Osteocyte (in vitro differentiated cells): ENCODE measurements around the gene SMIM44. TPM values are rescaled to one million over a fixed set of nuclear protein-coding genes. Genes with fewer than 3 reads are reported as not detected.

ENCODE experiments used
- DNase-seq: peaks from one replicate; pipeline ENCODE4 v3.0.0; 2021; ENCODE audit warnings: mixed read lengths; ENCODE audit not compliant: unreplicated experiment; ENCODE audit errors: extremely low spot score
- H3K27ac Mint-ChIP-seq: one replicate; pipeline ENCODE4 v1.8.0; 2021; ENCODE audit warnings: mild to moderate bottlenecking, mixed read lengths; ENCODE audit not compliant: unreplicated experiment
- H3K27me3 Mint-ChIP-seq: one replicate; pipeline ENCODE4 v1.8.0; 2021; ENCODE audit warnings: mixed read lengths; ENCODE audit not compliant: unreplicated experiment
- H3K36me3 Mint-ChIP-seq: one replicate; pipeline ENCODE4 v1.8.0; 2021; ENCODE audit warnings: mixed read lengths; ENCODE audit not compliant: unreplicated experiment
- H3K4me1 Mint-ChIP-seq: one replicate; pipeline ENCODE4 v1.8.0; 2021; ENCODE audit warnings: mixed read lengths; ENCODE audit not compliant: unreplicated experiment
- H3K4me3 Mint-ChIP-seq: one replicate; pipeline ENCODE4 v1.8.0; 2021; ENCODE audit warnings: mild to moderate bottlenecking, moderate library complexity, mixed read lengths; ENCODE audit not compliant: unreplicated experiment
- H3K9me3 Mint-ChIP-seq: one replicate; pipeline ENCODE4 v1.8.0; 2021; ENCODE audit warnings: mixed read lengths; ENCODE audit not compliant: unreplicated experiment
- total RNA-seq: library from RNA; stranded (reverse); gene quantifications from 2 replicates; pipeline ENCODE4 v1.2.1, GENCODE V29; 2021
- TF ChIP-seq, protein P1 (sequence below): fragments of 200-600 bp; sonication (generic); IDR thresholded peaks from 2 replicates; pipeline ENCODE4 v1.5.0; 2021; ENCODE audit warnings: antibody characterized with exemption, mild to moderate bottlenecking, moderate library complexity

SMIM44 gene
- total RNA-seq, 1 donor from 2014 or later, result not detected

DNA sequence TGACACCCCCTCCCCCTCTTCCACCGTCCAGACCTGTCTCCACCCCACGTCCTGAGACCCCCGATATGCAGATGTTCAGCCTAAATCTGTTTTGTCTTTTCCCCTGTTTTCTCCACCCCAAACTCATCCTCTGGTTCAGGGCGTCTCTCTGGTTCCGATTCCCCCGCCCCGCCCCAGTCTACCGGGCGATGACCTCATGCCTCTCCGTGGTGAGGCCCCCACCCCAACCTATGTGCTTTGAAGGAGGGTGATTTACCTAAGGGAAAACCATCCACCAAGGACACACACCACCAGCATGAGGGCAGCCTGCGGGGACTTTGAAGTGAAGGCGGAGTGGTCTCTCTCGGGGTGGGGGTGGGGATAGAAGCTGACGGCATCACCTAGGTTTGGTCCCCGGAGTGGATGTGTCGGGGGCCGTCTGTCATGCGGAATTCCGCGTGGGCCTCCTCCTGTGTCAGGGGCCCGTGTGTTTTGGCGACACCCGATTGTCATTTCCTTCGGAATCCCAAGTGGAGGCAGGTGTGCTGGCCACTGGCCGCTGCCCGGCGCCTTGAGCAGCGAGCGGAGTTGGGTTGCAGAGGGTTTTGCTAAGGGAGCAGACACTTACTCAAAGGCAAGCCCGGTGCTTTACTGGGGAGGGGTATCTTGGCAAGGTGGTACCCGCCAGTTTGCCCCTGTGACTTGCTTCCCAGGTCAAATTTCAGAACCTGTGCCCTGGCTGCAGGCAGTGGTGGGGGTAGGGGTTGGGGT, 24.3 kb upstream of the SMIM44 start:
- Mint-ChIP-seq H3K27ac (peak overlapping the region; percentile 69), H3K36me3 (peaks cover 10% of the 10 kb centered on the region), H3K27me3 (no peaks in the 10 kb centered on the region), H3K4me1 (peaks cover 35% of the 10 kb centered on the region), H3K9me3 (no peaks in the 10 kb centered on the region), H3K4me3 (peak overlapping the region; percentile 91)
- TF ChIP-seq, protein P1, sequence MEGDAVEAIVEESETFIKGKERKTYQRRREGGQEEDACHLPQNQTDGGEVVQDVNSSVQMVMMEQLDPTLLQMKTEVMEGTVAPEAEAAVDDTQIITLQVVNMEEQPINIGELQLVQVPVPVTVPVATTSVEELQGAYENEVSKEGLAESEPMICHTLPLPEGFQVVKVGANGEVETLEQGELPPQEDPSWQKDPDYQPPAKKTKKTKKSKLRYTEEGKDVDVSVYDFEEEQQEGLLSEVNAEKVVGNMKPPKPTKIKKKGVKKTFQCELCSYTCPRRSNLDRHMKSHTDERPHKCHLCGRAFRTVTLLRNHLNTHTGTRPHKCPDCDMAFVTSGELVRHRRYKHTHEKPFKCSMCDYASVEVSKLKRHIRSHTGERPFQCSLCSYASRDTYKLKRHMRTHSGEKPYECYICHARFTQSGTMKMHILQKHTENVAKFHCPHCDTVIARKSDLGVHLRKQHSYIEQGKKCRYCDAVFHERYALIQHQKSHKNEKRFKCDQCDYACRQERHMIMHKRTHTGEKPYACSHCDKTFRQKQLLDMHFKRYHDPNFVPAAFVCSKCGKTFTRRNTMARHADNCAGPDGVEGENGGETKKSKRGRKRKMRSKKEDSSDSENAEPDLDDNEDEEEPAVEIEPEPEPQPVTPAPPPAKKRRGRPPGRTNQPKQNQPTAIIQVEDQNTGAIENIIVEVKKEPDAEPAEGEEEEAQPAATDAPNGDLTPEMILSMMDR, result no peak
- no peak for DNase-seq

DNA sequence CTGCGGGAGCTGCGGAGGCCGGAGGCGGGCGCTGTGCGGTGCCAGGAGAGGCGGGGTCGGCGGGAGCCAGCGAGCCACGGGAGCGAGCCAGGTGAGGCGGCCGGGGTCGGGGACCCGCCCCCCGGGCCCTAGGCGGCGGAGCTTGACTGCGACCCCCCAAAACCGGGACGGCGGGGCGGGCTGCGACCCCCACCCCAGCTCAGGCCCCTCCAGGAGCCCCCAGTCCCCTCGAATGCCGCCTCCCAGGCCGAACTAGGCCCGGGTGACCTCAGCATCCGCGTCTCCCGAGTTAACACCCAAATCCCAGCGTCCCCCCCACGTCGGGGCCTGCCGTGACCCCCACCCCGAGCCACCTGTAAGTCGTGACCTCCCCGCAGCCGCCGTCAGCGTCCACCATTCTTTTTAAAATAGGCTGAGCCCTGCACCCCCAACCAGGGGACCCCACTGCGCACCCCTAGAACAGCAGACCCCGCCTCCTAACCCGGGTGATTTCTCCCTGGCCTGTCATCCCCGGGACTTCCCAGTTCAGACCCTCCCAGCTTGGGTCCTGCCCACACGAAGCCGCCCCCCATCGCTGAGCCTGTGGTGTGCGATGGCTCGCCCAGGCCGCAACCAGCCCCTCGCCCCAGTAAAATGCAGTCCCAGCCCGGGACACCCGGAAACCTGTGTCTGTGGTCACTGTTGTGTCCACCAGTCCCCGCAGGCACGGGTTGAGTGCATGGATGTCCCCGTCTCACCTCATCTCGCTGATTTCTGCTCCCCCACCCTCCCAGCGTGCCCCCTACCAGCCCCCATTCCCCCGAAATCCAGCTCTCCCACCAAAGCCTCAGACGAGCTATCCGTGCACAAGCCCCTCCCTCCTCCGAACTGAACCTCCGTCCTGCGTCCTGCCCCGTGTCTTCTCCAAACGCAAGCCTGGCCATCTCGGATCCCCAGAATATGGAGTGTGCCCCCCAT, 23.4 kb upstream of the SMIM44 start:
- Mint-ChIP-seq H3K4me1 (peaks cover 32% of the 10 kb centered on the region), H3K36me3 (peaks cover 8% of the 10 kb centered on the region), H3K4me3 (peak overlapping the region; percentile 91), H3K27ac (peak overlapping the region; percentile 69), H3K9me3 (no peaks in the 10 kb centered on the region), H3K27me3 (no peaks in the 10 kb centered on the region)
- DNase-seq, result no peak
- TF ChIP-seq, protein P1, result no peak

DNA sequence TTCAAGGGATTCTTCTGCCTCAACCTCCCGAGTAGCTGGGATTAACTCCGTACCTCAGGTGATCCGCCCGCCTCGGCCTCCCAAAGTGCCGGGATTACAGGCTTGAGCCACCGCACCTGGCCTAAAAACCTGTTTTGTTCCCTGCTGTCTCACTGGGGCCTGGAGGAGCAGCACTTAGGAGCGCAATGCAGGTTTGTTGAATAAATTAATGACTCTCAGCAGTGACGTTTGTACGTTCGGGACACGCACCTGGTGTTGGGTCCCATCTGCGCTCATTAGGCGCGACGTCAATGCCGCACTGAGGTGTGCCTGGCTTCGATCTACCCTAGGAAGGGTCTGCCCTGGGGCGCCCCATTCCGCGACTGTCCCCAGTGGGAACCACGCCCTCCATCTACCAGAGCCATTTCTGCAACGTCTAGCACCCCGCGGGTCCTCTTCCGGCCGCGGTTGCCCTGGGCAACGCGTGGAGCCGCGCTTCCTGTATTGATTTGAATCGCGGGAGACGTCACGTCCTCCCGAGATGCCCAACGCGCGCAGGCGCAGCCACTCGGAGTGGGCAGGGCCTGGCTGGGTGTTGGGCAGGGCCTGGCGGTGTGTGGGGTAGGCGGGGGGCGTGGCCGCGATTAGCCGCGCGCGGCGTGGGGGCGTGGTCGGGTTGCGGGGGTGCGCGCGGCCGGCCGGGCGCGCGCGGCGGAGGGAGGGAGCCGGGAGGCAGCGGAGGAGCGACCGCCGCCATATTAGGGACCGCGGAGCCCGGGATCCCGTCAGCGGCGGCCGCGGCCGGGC, 22.6 kb upstream of the SMIM44 start, which contains the start of gene FZR1:
Gene FZR1, plus strand, starts transcription at position 714 of the 786 bp plus-strand sequence. CDS start 16,679 bp downstream, outside the sequence.
- Mint-ChIP-seq H3K36me3 (peaks cover 8% of the 10 kb centered on the region), H3K9me3 (no peaks in the 10 kb centered on the region), H3K4me3 (peak within 1 kb of the TSS; percentile 91), H3K27ac (peak within 1 kb of the TSS; percentile 91), H3K4me1 (peaks cover 33% of the 10 kb centered on the region), H3K27me3 (no peaks in the 10 kb centered on the region)
- DNase-seq, result peak; percentile 100
- TF ChIP-seq, protein P1, result no peak

DNA sequence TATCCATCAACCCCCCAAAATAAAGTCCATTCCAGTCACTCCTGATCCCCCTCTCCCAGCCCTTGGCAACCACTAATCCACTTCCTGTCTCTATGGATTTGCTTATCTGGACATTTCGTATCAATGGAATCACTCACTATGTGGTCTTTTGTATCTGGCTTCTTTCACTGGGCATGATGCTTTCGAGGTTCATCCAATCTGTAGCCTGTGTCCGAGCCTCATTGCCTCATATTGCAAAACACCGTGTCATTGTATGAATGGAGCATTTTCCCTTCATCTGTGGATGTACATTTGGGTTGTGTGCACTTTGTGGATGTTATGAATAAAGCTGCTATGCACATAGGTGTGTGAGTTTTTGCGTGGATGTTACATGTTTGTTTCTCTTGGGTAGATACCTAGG, 21.5 kb upstream of the SMIM44 start:
- peaks cover 6% of the 10 kb centered on the region for H3K36me3 Mint-ChIP-seq
- H3K27me3 Mint-ChIP-seq, result no peaks in the 10 kb centered on the region
- no peaks in the 10 kb centered on the region for H3K9me3 Mint-ChIP-seq
- H3K4me1 Mint-ChIP-seq, result peaks cover 37% of the 10 kb centered on the region
- peak overlapping the region; percentile 88 for H3K4me3 Mint-ChIP-seq
- no peak for DNase-seq
- TF ChIP-seq, protein P1, result no peak
- peak overlapping the region; percentile 91 for H3K27ac Mint-ChIP-seq
